PFSK-1 (cell line): Measurements from ENCODE around the gene TNFRSF13B.
A peak's percentile ranks its signal among the peaks of the same experiment; 100 is the strongest.

Experiments
- FOXP2 ChIP-seq: optimal IDR thresholded peaks from 2 replicates; pipeline ENCODE3; 2011; ENCODE audit warnings: borderline replicate concordance, control low read depth, inconsistent platforms; ENCODE audit not compliant: insufficient read depth; ENCODE audit errors: extremely low read length, extremely low read depth
- POLR2AphosphoS5 ChIP-seq: IDR thresholded peaks from 2 replicates; pipeline ENCODE4 v1.6.1; 2012; ENCODE audit warnings: low read depth, mild to moderate bottlenecking, control low read depth, low read length, moderate library complexity
- REST ChIP-seq, 2 experiments: IDR thresholded peaks; 2 replicates each; pipeline versions ENCODE4 v1.6.1 to v1.8.0; 2011 to 2012; ENCODE audit warnings: low read depth in 2 of 2, low read length in 2 of 2, control low read depth in 1 of 2, inconsistent platforms in 1 of 2, mild to moderate bottlenecking in 1 of 2, moderate library complexity in 1 of 2; ENCODE audit not compliant: insufficient read depth in 1 of 2
- SIN3A ChIP-seq: IDR thresholded peaks from 2 replicates; pipeline ENCODE4 v1.6.1; 2012; ENCODE audit warnings: mild to moderate bottlenecking, low read length, moderate library complexity, borderline replicate concordance; ENCODE audit not compliant: insufficient read depth
- TAF1 ChIP-seq: IDR thresholded peaks from 2 replicates; pipeline ENCODE4 v1.6.1; 2012; ENCODE audit warnings: low read length, control low read depth, borderline replicate concordance; ENCODE audit not compliant: insufficient read depth

Gene TNFRSF13B

GRCh38 chr17:16989230-16989952 lies 17.5 kb upstream of the TNFRSF13B start:
- no peak for TF ChIP-seq REST (IDR thresholded peaks at IDR 0.05; ENCODE audit: insufficient read depth in 1 of 2, low read depth in 2 of 2, low read length in 2 of 2)
- TF ChIP-seq TAF1 = no peak
- TF ChIP-seq FOXP2 = no peak
- TF ChIP-seq POLR2AphosphoS5 = no peak
- TF ChIP-seq SIN3A = no peak

GRCh38 chr17:16988749-16989229 lies 16.9 kb upstream of the TNFRSF13B start:
- TF ChIP-seq FOXP2 = peak; percentile 50
- TF ChIP-seq TAF1 = no peak
- no peak for TF ChIP-seq REST (IDR thresholded peaks at IDR 0.05; ENCODE audit: insufficient read depth in 1 of 2, low read depth in 2 of 2, low read length in 2 of 2)

- TF ChIP-seq TAF1 = 0 out of 2 replicates have a peak, but pooled peaks have one; percentile 27
- no peak for TF ChIP-seq SIN3A
Measured at GRCh38 chr17:16987830-16988601, 16.1 kb upstream of the TNFRSF13B start.

DNA sequence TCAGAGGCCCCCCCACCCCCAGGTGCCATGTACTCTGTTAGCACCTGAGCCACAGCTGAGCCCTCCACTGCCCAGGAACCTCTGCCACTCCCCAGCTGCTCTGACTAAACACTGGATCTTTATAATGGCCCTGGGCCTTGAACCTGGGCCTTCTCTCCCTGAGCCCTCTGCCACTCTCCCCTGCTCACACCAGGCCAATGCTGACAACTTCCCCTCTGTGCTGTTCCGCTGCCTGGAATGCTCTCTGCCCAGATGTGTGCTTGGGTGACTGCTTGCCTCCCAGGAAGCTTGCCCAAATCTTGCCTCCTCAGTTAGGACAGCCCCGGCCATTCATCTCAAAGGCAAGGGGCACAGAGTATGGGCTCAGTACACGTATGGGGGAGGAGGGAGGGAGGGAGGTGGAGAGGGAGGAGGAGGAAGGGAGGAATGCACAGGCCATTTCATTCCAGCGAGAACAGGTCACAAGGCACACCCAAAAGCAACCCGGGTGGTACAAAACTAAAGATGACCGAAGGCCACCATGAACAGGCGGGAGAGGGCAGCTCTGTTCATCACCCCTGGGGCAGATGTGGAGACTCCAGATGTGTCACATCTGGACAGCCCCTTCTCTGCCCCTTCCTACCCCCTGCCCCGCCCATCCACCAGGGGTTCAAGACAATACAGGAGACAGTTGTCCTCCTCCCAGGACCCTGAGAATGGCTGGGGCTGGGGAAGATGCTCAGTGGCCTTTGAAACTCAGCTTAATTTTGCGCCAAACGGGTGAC lies 15.3 kb upstream of the TNFRSF13B start:
- TF ChIP-seq TAF1 (no peak), SIN3A (no peak), POLR2AphosphoS5 (no peak), REST (IDR thresholded peaks at IDR 0.05; ENCODE audit: insufficient read depth in 1 of 2, low read depth in 2 of 2, low read length in 2 of 2) (no peak), FOXP2 (no peak)

DNA sequence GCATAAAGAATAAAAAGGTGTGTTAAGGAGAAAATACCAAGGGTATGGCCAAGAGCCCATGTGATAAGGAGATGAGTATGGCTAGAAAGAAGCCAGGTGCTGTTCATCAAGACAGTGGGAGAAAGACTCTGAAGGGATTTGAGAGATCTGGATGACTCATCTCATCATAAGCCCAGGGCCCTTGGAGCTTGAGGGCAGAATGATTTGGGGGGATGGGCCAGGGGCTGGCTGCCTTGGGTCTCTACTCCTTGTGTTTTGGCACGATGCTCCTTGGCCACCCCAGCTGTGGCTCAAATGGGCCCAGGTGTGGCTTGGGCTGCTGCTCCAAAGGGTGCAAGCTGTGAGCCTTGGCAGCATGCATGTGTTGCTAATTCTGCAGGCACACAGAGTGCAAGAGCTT lies 14.5 kb upstream of the TNFRSF13B start:
- TF ChIP-seq POLR2AphosphoS5 (no peak), TAF1 (no peak), REST (IDR thresholded peaks at IDR 0.05; ENCODE audit: insufficient read depth in 1 of 2, low read depth in 2 of 2, low read length in 2 of 2) (no peak), FOXP2 (no peak), SIN3A (no peak)
